Measurements from ENCODE around the gene CUBN. TPM values are rescaled to one million over a fixed set of nuclear protein-coding genes. Genes with fewer than 3 reads are reported as not detected.

Gene CUBN
- total RNA-seq, 1 experiment from 2014 or later, result 0.80 TPM

DNA sequence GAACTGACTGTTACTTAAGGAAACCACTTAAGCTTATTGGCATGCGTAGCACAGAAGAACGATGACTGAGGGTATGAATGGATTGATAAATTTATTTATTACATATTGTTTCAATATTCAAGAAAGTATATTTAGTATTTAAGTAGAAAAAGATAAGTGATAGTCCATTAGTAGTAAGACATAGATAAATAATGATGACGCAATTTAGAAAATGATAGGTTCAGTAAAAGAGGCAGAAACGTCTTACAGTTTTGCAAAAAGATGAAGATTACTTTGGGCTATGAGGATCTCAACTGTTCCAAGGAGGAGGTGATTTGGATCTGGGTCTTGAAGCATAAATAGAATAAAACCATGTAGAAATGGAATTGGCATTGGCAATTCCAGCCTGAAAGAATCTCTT is 275.8 kb downstream of the CUBN start:
- Histone ChIP-seq H3K9ac (ENCODE audit: low read length) (no peak overlapping the region), H3K9me2 (replicated peaks; ENCODE audit: low read length) (no peaks in the 10 kb centered on the region), H3K4me1 (ENCODE audit: insufficient read depth, low read length) (peaks cover 19% of the 10 kb centered on the region), H3K36me3 (ENCODE audit: low read depth, low read length) (no peaks in the 10 kb centered on the region), H3K4me2 (ENCODE audit: low read length) (no peak overlapping the region), H2AFZ (ENCODE audit: low read length) (no peak overlapping the region), H3K79me2 (ENCODE audit: low read length) (no peaks in the 10 kb centered on the region), H3K4me3 (ENCODE audit: low read length) (no peak overlapping the region), H3K27me3 (ENCODE audit: low read length) (no peaks in the 10 kb centered on the region), H3K27ac (ENCODE audit: low read length) (no peak overlapping the region), H3K9me3 (ENCODE audit: low read length) (no peaks in the 10 kb centered on the region), H3F3A (ENCODE audit: low read length, unreplicated experiment) (no peaks in the 10 kb centered on the region), H4K20me1 (ENCODE audit: low read length) (no peaks in the 10 kb centered on the region)
- POLR2A ChIA-PET (ENCODE audit: unreplicated experiment), result no interaction called here
- no TSS peak for BruUV-seq (replicated peaks)
- CTCF ChIA-PET, result no interaction called here
- DNase-seq (no peak), ATAC-seq (no peak)
- intact Hi-C loops (cut with micrococcal nuclease), result no loop called here
- TF ChIP-seq EZH2phosphoT487 (IDR thresholded peaks at IDR 0.05; ENCODE audit: borderline replicate concordance, low read length) (no peak), EZH2 (IDR thresholded peaks at IDR 0.05; ENCODE audit: low read length, unreplicated experiment) (no peak)
- TF ChIP-seq, protein P1, sequence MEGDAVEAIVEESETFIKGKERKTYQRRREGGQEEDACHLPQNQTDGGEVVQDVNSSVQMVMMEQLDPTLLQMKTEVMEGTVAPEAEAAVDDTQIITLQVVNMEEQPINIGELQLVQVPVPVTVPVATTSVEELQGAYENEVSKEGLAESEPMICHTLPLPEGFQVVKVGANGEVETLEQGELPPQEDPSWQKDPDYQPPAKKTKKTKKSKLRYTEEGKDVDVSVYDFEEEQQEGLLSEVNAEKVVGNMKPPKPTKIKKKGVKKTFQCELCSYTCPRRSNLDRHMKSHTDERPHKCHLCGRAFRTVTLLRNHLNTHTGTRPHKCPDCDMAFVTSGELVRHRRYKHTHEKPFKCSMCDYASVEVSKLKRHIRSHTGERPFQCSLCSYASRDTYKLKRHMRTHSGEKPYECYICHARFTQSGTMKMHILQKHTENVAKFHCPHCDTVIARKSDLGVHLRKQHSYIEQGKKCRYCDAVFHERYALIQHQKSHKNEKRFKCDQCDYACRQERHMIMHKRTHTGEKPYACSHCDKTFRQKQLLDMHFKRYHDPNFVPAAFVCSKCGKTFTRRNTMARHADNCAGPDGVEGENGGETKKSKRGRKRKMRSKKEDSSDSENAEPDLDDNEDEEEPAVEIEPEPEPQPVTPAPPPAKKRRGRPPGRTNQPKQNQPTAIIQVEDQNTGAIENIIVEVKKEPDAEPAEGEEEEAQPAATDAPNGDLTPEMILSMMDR (conservative IDR thresholded peaks at IDR 0.05; ENCODE audit: low read depth, low read length), result no peak

DNA sequence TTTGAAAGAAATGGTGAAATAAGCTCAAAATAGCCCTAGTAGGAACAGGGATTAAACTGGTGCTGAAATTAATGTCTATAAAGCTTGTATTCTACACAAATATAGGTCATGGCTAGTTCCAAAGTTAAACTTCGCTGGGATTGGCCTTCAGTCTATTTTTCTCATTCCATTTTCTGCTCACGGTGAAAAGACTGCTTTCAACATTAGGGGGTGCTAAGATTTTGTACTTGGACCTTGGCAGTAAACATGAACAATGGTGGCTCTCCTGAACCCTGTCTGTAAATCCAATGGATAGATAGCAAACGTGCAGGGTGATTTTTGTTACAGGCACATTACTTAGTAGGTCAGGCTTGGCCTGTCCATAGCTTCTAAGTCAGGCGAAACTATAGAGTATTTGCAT is 276.4 kb downstream of the CUBN start:
- DNase-seq, result peak; percentile 20
- H3K9ac ChIP-seq (ENCODE audit: low read length), result no peak overlapping the region

DNA sequence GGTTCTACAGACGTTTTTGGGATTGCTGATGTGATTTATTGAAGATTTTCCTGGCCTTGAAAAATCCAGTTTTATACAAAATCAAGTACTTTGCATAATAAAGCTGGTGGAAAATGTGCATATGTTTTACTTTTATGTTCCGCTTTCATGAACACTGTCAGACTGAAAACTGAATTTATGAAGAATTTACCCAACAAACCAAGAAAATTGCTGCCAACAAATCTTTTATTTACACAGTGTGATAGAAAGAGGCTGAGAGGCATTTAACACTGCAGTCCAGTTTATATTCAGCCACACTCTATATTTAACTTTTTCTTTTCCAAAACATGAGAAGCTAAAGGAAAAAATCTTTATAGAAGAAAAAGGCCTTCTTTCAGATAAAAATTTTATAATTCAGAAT is 277.0 kb downstream of the CUBN start:
- POLR2A ChIA-PET (ENCODE audit: unreplicated experiment), result no interaction called here
- TF ChIP-seq EZH2 (IDR thresholded peaks at IDR 0.05; ENCODE audit: low read length, unreplicated experiment) (no peak), EZH2phosphoT487 (IDR thresholded peaks at IDR 0.05; ENCODE audit: borderline replicate concordance, low read length) (no peak)
- TF ChIP-seq, protein P1 (conservative IDR thresholded peaks at IDR 0.05; ENCODE audit: low read depth, low read length), result no peak

More for the DNA sequence above, 276.4 kb downstream of the CUBN start:
- Histone ChIP-seq H3K4me2 (ENCODE audit: low read length) (no peak overlapping the region), H3K4me3 (ENCODE audit: low read length) (no peak overlapping the region), H3K36me3 (ENCODE audit: low read depth, low read length) (no peaks in the 10 kb centered on the region), H3K9me3 (ENCODE audit: low read length) (no peaks in the 10 kb centered on the region), H3K79me2 (ENCODE audit: low read length) (no peaks in the 10 kb centered on the region), H2AFZ (ENCODE audit: low read length) (no peak overlapping the region), H3K27ac (ENCODE audit: low read length) (no peak overlapping the region), H3K4me1 (ENCODE audit: insufficient read depth, low read length) (peaks cover 19% of the 10 kb centered on the region), H3K27me3 (ENCODE audit: low read length) (no peaks in the 10 kb centered on the region), H4K20me1 (ENCODE audit: low read length) (no peaks in the 10 kb centered on the region), H3K9me2 (replicated peaks; ENCODE audit: low read length) (no peaks in the 10 kb centered on the region), H3F3A (ENCODE audit: low read length, unreplicated experiment) (no peaks in the 10 kb centered on the region)
- TF ChIP-seq EZH2 (IDR thresholded peaks at IDR 0.05; ENCODE audit: low read length, unreplicated experiment) (no peak), EZH2phosphoT487 (IDR thresholded peaks at IDR 0.05; ENCODE audit: borderline replicate concordance, low read length) (no peak)
- TF ChIP-seq, protein P1 (conservative IDR thresholded peaks at IDR 0.05; ENCODE audit: low read depth, low read length), result peak; percentile 42
- ChIA-PET CTCF (no interaction called here), POLR2A (ENCODE audit: unreplicated experiment) (no interaction called here)
- no peak for ATAC-seq
- BruUV-seq (replicated peaks), result no TSS peak
- intact Hi-C loops (cut with micrococcal nuclease), result no loop called here

More for the DNA sequence above, 277.0 kb downstream of the CUBN start:
- Histone ChIP-seq H4K20me1 (ENCODE audit: low read length) (no peaks in the 10 kb centered on the region), H3K9me2 (replicated peaks; ENCODE audit: low read length) (no peaks in the 10 kb centered on the region), H3K27me3 (ENCODE audit: low read length) (no peaks in the 10 kb centered on the region), H3K9me3 (ENCODE audit: low read length) (no peaks in the 10 kb centered on the region), H3F3A (ENCODE audit: low read length, unreplicated experiment) (no peaks in the 10 kb centered on the region), H3K36me3 (ENCODE audit: low read depth, low read length) (no peaks in the 10 kb centered on the region), H3K9ac (ENCODE audit: low read length) (no peak overlapping the region), H3K27ac (ENCODE audit: low read length) (no peak overlapping the region), H3K4me3 (ENCODE audit: low read length) (no peak overlapping the region), H3K79me2 (ENCODE audit: low read length) (no peaks in the 10 kb centered on the region), H3K4me1 (ENCODE audit: insufficient read depth, low read length) (peaks cover 19% of the 10 kb centered on the region), H3K4me2 (ENCODE audit: low read length) (no peak overlapping the region), H2AFZ (ENCODE audit: low read length) (no peak overlapping the region)
- ATAC-seq (no peak), DNase-seq (no peak)
- CTCF ChIA-PET, result no interaction called here
- intact Hi-C loops (cut with micrococcal nuclease), result no loop called here
- no TSS peak for BruUV-seq (replicated peaks)
